ENCODE results near the gene MLPH.
"Not testable (repeated sequence)": the region's sequence is repeated elsewhere in the genome, so short reads cannot be mapped to it uniquely, and the experiment has no call there.

Gene MLPH

DNA sequence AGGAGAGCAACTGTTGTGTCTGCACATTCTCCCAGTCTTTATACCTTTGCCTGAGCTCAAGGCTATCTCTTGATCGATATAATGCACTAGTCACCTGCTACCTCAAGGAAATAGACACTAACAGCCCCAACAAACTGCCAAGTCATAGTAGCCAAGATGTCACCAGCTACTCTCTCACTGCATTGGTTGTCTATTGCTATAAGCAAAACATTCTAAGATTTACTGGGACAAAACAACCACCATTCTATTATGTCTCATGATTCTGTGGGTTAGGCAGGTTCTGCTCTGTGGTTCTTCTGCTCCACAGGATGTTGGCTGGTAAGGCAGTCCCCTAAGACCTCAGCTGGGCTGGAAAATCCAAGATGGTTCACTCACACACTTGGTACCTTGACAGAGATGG is 28.5 kb upstream of the MLPH start:
- DNase-seq (ENCODE audit: low read depth), result no peak

DNA sequence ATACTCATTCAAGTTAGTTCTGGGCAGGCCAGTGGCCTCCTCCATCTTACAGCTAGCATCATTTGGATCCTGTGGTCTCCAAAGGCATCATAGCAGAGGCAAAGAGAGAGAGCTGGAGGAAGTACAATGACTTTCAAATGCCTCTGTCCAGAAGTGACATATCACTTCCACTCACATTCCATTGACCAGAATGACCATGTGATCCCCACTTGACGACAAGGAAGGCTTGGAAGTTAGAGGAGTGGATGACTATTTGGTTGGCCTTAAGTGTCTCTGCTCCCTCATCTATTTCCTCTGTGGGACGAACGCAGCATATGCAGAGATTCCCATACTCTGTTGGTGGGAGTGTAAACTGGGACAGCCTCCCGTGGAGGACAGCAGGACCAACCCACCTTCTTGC is 27.8 kb upstream of the MLPH start:
- no peak for DNase-seq (ENCODE audit: low read depth)

DNA sequence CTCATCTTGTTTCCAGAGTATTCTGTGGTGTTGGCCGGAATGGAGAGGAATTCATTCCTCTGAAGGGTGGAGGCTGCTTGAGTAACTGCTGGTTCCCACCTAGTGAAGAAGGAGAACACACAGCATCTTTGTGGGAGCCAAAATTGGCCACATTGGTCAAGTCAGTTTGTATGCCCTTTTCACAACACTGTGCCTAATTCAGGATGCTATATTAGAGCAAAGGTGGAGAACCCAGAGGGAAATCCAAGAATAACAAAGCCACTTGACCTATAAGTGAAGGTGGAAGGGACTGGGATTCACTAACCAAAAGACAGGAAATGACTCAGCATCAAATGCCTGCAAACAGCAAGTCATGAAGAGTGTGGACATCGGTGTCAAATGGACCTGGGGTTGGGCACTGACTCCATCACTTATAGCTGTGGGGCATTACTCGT is 27.3 kb upstream of the MLPH start:
- no peak for DNase-seq (ENCODE audit: low read depth)

DNA sequence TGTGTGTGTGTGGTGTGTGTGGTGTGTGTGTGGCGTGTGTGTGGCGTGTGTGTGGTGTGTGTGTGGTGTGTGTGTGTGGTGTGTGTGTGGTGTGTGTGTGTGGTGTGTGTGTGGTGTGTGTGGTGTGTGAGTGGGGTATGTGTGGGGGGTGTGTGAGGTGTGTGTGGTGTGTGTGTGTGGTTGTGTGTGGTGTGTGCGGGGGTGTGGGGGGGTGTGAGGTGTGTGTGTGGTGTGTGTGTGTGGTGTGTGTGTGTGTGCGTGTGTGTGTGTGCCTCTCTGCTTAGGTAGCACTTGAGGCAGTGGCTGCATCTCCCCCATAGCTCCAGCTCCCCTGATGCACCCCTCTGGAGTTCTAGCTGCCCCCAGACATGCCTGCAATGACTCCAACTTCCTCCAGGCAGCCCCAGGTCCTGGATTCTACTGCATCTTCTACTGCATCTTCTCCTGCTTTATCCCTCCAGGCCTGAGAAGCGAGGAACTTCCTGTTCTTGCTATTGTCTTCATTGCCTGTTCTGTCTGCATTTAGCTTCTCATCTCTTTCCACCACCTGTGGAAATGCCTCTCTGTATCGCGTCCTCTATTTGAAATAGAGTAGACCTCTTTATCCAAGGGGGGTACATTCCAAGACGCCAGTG is 22.2 kb upstream of the MLPH start:
- no peak for DNase-seq (ENCODE audit: low read depth)

DNA sequence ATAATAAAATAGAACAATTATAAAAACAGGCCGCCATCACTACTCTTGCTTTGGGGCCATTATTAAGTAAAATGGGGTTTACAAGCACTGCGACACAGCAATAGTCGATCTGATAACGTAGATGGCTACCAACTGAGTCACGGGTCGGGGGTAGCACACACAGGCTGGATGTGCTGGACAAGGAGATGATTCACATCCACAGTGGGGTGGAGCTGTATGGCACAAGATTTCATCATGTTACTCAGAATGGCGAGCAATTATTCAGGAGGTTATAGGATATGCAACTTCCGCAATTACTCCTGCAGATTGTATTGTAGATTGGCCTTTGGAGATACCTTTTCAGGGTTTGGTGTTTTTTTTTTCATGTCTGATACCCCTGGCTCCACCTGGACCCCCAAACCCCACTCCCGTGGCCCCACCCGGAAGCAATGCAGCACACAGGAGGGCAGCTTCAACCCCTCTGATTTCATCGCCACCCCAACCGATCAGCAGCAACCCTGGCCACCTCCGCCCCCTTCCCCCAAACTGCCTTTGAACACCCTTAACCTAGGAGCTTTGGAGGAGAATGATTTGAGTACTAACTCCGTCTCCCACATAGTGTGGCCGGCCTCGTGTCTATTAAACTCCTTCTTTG is 21.4 kb upstream of the MLPH start:
- peak; percentile 98 for DNase-seq (ENCODE audit: low read depth)

DNA sequence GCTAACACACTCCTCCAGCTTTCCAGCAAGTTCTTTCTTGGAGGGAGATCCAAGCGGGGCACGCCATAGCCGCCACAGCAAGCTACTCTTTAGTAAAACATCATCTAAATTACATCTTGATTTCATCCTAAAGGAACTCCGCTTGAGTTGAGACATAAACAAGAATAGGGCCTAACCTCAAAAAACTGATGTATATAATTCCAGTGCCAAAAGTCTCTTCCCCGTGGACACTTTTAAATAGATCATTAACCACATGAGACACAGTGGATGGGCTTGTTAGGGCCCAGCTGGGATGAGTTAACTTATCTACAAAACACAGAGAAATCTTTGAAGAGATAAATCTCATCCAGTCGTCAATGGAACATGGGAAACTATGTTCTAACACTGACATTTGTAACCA is 20.8 kb upstream of the MLPH start:
- DNase-seq (ENCODE audit: low read depth), result no peak

DNA sequence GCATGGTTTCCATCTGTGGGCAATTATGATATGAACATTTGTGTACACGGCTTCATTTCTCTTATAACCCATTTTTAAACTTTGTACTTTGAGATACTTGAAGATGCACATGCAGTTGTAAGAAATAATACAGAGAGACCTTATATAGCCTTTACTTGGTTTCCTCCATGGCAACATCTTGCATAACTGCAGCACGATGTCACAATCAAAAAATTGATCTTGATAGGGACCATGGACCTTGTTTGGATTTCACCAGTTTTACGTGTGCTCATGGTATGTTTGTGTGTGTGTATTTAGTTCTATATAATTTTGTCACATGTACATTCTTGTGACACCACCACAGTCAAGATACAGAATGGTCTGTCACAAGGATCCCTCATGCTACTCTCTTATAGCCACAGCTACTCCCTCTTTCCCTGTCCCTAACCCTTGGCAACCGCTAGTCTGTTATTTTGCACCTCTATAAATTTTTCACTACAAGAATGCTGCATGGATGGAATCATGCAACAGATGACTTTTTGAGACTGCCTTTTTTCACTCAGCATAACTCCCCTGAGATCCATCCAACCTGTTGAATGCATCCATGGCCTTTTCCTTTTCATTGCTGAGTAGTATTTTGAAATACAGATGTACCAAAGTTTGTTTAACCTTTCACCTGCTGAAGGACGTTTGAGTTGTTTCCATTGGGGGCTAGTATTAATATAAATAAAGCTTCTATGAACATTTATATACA is 19.4 kb upstream of the MLPH start:
- no peak for DNase-seq (ENCODE audit: low read depth)

DNA sequence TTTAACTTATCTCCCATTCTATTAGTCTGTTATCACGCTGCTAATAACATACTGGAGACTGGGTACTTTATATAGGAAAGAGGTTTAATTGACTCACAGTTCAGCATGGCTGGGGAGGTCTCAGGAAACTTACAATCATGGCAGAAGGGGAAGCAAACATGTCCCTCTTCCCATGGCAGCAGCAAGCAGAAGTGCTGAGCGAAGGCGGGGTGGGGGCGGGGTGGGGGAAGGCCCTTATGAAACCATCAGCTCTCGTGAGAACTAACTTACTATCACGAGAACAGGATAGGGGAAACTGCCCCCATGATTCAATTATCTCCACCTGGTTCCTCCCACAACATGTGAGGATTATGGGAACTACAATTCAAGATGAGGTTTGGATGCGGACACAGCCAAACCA is 17.6 kb upstream of the MLPH start:
- DNase-seq (ENCODE audit: low read depth), result not testable (repeated sequence)

DNA sequence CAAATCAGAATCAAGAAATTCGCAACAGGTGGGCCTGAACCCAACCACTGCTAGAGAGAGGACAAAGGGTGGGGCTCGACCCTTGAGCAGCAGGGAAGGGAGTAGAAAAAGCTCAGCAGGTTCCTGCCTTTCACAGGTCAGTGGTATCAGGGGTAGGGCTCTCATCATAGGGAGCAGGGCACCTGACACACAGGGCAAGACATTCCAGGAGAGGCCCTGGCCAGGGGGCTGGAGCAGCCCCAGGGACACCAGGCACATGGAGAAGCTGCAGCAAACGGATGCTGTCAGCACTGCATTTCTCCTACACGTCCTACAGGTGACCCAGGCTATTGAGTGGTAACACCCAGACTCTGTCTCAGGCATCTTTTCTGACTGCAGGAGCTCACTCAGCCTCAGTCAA is 17.2 kb upstream of the MLPH start:
- DNase-seq (ENCODE audit: low read depth), result no peak

DNA sequence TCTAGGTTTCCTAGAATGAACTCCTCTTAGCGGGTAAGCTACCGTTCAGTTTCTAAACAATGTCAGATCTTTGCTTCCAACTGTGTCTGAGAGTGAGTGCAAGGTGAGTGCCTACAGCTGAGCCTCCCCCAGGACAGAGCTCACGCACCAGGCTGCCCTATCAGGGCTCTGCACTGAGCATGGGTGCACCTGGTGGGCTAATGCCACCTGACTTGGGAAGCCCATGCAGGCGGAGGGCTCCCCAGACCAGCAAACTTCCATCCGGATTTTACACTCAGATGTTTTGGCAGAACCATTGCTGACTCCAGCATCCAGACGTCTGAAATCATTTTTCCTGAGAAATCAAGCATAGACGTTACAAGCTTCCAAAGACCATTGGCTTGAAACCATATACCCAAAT is 16.1 kb upstream of the MLPH start:
- DNase-seq (ENCODE audit: low read depth), result no peak

DNA sequence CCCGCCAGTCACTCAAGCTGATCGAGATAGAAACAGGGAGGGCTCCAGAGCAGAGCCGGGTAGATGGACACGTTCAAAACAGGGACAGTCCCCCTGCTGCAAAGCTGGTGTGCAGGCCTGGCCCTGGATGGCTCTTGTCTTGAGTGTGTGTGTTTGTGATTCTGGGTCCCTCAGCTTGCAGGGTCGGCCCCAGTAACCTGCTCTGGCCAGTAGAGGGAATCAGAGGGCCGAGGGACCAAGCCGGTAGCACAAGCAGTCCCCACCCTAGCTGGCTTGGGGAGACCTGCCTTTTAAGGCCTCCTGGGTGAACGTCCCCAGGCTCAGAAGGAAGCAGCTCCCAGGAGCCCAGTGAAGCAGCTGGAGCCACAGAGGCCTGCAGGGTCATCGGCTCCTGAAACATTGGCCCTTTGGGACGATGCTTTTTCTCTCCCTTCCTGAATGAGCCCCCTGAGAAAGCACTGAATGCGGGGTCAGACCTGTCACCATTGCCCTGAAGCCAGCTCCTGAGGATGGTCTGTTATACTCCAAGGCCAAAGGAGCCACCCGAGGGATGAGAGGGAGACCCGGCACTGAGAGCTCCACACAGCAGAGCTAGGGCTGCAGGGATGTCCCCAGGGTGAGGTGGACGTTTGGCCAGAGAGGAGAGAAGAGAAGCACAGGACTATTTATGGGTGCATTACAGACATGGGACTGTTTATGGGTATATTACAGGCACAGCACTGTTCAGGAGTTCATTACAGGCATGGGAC is 15.4 kb upstream of the MLPH start:
- no peak for DNase-seq (ENCODE audit: low read depth)

DNA sequence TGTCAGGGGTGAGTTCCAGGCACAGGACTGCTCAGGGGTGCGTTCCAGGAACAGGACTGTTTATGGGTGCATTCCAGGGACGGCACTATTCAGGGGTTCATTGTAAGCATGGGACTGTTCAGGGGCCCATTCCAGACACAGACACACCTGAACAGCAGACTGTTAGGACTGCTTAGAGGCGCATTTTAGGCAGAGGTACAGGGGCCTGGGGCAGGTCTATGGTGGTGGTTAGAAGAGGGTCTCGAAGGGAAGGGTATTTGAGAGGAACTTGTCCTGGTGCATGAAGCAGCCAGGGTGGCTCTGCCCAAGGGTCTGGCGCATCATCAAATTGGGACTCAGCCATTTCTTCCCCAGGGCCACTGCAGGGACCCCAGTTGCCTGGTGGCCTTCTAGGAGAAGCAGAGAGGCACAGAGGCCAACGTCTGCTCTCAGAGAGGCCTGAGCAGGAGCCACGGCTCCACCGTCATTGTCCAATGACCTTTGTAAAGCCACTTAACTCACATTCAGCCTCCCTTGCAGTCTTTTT is 14.8 kb upstream of the MLPH start:
- no peak for DNase-seq (ENCODE audit: low read depth)

DNA sequence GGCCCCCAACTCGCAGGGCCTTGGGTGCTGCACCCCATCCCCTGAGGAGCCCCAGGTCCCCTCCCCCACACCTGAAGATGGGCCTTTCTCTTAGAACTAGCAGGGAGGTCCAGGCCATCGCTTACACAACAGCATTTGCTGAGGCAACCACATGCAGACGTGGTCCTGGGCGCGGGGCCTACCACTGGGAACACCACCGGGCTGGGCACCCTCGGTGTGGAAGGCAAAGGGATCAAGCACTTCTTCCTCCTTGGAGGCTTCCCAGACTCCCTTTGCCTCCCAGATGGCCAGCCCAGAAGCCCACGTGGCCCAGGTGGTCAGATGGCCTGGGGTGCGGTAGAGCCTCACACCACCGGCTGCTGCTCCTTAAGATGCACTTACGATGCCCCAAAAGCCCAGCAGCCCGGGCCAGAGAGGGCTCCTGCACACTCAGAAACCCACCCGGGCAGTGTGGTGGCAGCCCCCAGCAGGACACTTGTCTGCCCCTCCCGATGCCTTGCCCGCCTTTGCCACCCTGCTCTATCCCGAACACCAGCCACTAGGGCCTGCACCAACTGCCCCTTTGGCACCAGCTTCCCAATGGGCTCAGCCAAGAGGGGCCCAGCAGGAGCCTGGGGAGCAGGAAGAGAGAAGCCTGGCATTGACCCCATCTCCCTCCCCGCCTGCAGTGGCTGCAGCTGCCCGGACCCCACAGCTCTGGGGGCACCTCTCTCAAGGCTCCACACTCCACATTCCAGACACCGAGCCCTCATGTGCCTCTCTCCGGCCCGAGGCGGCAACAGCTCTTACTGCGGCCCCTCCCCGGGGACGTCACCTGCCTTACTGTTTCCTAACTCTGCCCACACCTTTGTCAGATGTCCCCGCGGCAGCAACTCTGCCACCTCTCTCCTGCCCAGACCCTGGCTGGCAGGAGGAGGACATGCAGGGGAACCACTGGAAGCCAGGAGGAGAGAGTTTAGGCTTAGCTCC is 13.9 kb upstream of the MLPH start:
- DNase-seq (ENCODE audit: low read depth), result no peak

DNA sequence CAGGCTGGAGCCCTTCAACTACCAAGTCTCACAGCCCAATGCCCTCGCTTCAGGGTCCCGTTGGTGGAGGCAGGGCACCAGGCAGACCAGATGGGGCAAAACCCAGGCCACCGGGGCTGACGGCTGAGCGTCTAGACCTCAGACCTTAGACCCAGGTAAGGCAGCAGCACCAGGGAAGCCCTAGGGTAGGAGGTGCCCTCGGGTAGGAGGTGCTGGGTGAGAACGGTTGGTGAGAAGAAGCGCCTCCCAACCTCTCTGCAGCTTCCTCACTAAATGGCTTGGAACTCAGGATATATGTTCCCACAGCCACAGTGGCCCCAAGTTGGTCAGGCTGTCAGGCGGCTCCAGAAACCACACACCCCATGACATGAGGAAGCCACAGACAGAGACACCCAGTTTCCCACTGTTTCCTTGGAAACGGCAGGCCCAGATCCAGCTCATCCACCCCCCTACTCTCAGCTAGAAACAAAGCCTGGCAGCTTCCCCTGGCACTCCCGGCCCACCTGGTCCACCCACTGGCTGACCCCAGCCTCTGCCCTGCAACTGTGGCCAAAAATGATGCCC is 13.1 kb upstream of the MLPH start:
- DNase-seq (ENCODE audit: low read depth), result no peak

DNA sequence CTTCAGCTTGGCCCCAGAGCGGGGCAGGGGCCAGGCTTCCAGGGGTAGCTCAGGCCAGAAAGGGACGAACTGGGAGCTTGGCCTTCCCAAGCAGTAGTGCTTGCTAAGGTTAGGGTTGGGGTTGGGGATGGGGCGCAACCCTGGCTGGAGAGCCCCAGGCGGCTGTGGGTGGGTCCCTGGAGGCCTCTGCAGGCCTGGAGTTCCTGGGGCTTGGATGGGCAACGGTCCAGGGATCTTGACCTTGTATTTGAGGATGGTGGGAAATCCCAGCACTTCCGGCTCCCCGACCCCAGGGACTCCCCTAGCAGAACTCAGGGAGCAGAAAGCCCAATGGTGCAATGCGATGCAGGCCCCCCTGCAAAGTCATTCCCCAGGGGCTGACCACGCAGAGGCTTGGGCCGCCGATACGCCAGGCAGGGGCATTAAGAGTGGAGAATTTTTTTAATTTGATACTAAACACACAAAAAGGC is 12.6 kb upstream of the MLPH start:
- no peak for DNase-seq (ENCODE audit: low read depth)

DNA sequence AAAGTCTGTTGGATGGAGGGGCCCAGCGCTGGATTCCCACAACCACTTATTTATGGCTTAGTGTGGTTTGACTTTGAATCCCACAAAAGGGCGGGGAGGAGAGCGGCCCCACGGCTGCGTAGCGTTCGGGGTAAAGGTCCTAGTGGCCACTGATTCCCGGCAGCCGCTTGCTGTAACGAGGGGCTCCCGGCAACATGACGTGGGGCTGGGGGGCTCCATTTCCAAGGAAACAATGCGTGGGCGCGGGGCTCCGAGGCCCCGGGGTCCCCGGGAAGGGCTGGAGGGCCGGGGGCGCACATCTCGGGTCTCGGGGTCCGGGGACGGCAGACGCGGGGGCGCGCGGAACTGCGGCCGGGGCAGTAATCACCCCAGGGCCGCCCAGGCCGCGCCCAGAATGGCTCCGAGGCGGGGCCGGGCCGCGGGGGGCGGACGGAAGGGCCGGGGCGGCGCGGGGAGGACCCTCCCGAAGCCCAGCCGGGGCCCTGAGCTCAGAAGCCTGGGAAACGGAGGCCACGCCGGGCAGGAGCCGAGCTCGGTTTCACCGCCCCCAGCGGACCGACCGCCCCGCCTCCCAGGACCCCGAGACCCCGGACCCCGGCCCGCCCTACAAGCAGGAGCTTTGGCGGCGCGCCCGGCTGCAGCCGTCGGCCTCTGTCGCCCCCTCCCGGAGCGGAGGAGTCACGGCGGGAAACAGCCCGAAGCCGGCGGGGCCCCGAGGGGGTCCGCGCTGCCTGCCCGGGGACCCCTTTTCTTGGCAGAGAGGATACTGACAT is 11.9 kb upstream of the MLPH start:
- peak; percentile 71 for DNase-seq (ENCODE audit: low read depth)

DNA sequence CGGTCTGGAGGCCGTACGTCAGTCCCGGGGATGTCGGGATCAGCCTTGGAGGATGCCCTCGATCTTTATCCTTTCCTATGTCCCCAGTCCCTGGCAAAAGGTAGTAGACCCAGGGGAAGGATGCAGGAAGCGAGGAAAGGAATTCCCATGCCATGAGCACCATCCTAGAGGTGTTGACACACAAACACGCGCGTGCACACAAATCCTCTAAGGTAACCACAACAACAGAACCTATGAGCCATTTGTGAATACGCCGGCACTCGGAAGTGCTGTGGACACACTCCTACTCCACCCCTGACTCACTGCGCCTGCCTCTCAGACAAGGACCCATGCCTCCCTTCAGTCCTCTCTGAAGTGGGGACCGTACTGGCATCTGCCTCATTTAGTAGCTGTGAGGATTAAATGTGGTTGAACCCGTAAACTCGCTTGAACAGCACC is 11.3 kb upstream of the MLPH start:
- DNase-seq (ENCODE audit: low read depth), result no peak

DNA sequence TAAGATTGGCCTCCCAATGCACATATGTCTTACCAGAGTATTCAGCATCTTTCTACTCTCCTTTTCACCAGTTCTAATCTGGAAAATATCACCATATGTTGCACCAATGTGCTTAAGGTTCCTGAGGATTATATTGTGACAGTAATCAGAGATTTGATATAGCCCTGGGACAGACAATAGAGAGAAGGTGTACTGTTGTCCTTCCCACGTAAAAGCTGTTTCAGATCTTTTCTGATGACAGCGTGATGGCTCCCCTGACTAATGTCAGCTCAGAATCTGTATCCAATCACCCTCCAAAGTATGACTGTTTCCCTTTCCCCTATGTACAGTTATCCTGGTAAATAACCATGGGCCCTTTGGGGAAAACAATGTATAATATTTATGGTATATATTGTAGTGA is 9.0 kb upstream of the MLPH start:
- no peak for DNase-seq (ENCODE audit: low read depth)

DNA sequence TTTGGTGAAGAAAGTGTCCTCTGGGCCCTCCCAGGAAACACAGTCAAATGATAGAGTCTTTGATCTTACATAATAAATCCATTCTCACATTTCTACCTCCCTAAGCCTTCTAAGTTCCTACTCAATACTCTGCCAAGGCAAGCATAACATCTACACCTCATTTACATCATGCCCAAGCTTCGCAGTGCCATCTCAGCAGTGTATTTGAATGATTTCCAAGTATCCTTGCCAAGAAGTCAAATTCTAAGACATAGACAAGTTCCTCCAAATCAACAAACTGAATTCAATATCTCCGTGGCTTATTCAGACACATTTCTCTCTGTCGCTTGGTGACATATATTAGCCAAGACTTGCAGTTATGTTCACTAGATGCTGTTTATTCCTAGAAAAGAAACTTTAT is 8.1 kb upstream of the MLPH start:
- no peak for DNase-seq (ENCODE audit: low read depth)

DNA sequence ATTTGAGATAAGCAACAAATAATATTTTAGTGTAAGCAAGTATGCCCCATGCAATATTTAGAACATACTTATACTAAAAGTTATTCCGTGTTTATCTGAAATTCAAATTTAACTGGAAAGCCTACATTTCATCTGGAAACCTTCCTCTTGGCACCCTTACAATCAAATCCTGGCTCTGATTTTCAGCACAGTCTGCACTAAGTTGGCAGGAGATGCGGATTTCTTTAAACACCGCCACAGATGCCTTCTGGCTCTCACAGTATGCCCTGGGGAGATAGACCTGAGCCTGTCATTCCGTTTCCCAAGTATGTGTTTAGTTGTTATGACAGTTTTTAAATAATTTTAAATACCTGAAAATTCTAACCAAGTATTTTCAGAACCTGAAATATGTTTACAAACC is 7.3 kb upstream of the MLPH start:
- DNase-seq (ENCODE audit: low read depth), result no peak
